OCI-LY3 (cell line): ENCODE data around the gene SUCNR1.

ENCODE experiments used
- CTCF ChIP-seq: fragments of 200-600, 300-600 bp; sonication (generic); IDR thresholded peaks from 2 replicates; pipeline ENCODE4 v1.5.1; 2014; ENCODE audit warnings: antibody characterized with exemption, low read length, low read depth
- EZH2phosphoT487 ChIP-seq: fragments of 200-600 bp; shearing (Covaris generic); IDR thresholded peaks from 2 replicates; pipeline ENCODE4 v1.6.1; 2018; ENCODE audit warnings: antibody characterized with exemption, mixed run types, low read depth

GRCh38 chr3:151895478-151896241 lies 22.2 kb downstream of the SUCNR1 start:
- TF ChIP-seq CTCF (no peak), EZH2phosphoT487 (no peak)
